HepG2 (cell line): Measurements from ENCODE around the gene HEPN1. TPM values are rescaled to one million over a fixed set of nuclear protein-coding genes. Genes with fewer than 3 reads are reported as not detected.

ENCODE experiments used
- CCDC6 ChIP-seq: sonication (generic); formaldehyde crosslinking; IDR thresholded peaks from 2 replicates; pipeline ENCODE4 v1.8.1; 2022; ENCODE audit warnings: mild to moderate bottlenecking, missing genetic modification reagents, moderate library complexity
- HNF4G ChIP-seq, 2 experiments: sonication (generic) in 1 of 2; formaldehyde crosslinking in 1 of 2; IDR thresholded peaks; 2 replicates each; pipeline versions ENCODE4 v1.4.0 to v1.6.1; 2011 to 2020; ENCODE audit warnings: borderline replicate concordance in 2 of 2, low read depth in 2 of 2, mild to moderate bottlenecking in 2 of 2, low read length in 1 of 2, missing genetic modification reagents in 1 of 2, moderate library complexity in 1 of 2
- HNRNPH1 ChIP-seq: fragments of 200-400 bp; formaldehyde crosslinking; optimal IDR thresholded peaks from 2 replicates; pipeline ENCODE3; 2017; ENCODE audit warnings: mild to moderate bottlenecking, low read depth, low read length
- MED13 ChIP-seq: sonication (generic); formaldehyde crosslinking; IDR thresholded peaks from 2 replicates; pipeline ENCODE4 v1.5.0; 2020; ENCODE audit warnings: missing genetic modification reagents
- TRIM24 ChIP-seq: sonication (generic); formaldehyde crosslinking; IDR thresholded peaks from 2 replicates; pipeline ENCODE4 v1.8.0; 2022; ENCODE audit warnings: mild to moderate bottlenecking, missing genetic modification reagents
- ZNF543 ChIP-seq: sonication (generic); formaldehyde crosslinking; IDR thresholded peaks from 2 replicates; pipeline ENCODE4 v1.4.0; 2020; ENCODE audit warnings: mild to moderate bottlenecking, missing genetic modification reagents
- polyA plus RNA-seq, 8 experiments: library from polyadenylated mRNA; depleted of rRNA in 3 of 8; stranded (reverse) in 7 of 8; unstranded in 1 of 8; fragments of >200 nt; fragmentation: Illumina TruSeq in 4 of 8; extraction: Trizol in 4 of 8; gene quantifications; 2 replicates each; pipeline versions ENCODE4 v1.2.1 to v1.2.3, GENCODE V29; 2011 to 2016; ENCODE audit warnings: low read depth in 4 of 8, missing spikeins in 1 of 8, mixed read lengths in 1 of 8; ENCODE audit not compliant: insufficient read depth in 1 of 8
- total RNA-seq, 5 experiments: library from RNA; depleted of rRNA; stranded (reverse); fragments of >200 nt; fragmentation: Illumina TruSeq; extraction: Trizol; gene quantifications; 2 replicates each; pipeline ENCODE4 v1.2.3, GENCODE V29; 2016; ENCODE audit warnings: low read depth in 1 of 5
- TF ChIP-seq, protein P1 (sequence below): sonication (generic); formaldehyde crosslinking; conservative IDR thresholded peaks from 2 replicates; pipeline ENCODE4 v1.4.0; 2020; ENCODE audit warnings: mild to moderate bottlenecking, missing genetic modification reagents, moderate library complexity
- TF ChIP-seq, protein P2 (sequence below): IDR thresholded peaks from 2 replicates; pipeline ENCODE4 v1.6.1; 2016; ENCODE audit warnings: missing biosample characterization, missing genetic modification reagents, low read depth
- TF ChIP-seq, protein P3 (sequence below): sonication (generic); formaldehyde crosslinking; IDR thresholded peaks from 2 replicates; pipeline ENCODE4 v1.8.1; 2022; ENCODE audit warnings: low read depth, mild to moderate bottlenecking, missing genetic modification reagents
- TF ChIP-seq, protein P4 (sequence below): sonication (generic); formaldehyde crosslinking; IDR thresholded peaks from 2 replicates; pipeline ENCODE4 v1.5.1; 2020; ENCODE audit warnings: missing genetic modification reagents, mild to moderate bottlenecking, borderline replicate concordance
- TF ChIP-seq, protein P5 (sequence below): sonication (generic); formaldehyde crosslinking; IDR thresholded peaks from 2 replicates; pipeline ENCODE4 v1.4.0; 2020; ENCODE audit warnings: missing genetic modification reagents, borderline replicate concordance

HEPN1 gene
- total and polyA plus RNA-seq, 2 of the 13 experiments (the other 11 are each of a cell fraction or from before 2014, with no cell fraction given), result not detected

DNA sequence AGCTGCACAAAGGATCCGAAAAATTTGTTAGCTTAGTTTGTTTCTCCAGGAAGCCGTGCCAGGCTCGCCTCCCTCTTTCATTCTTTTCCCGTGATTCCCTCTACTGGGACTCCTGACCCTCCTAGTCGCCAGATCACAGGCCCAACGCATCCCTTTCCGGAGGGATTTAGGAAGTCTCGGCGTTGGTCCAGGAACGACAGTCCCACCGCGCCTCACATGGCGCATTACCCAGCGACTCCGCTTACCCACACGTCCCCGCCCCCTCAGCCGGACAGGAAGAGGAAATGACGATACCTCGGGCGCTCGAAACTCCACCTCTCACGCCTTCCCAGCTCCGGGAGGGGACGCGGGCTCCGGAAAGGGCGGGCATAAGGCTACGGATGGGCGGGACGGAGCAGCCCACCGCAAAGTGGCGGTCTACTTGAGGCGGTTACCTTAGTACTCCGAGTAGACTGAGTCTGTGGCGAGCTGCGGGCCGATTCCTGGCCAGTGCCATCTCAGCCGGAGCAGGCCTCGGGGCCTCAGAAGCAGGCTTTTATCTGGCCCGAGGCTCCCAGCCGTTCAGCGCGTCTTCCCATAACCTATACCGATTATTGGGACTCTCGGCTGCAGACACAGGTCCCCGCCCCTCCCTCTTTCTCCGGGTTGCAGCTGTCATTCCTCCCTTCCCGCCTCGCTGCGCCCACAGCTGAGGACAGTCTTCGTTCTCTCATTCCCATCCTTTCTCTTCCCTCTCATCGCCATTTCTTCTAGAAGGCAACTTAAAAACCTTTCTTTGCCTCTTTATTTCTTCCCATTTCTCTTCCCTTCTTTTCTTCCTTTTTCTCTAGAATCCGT is 34.9 kb downstream of the HEPN1 start, which contains the start of gene CCDC15 (continued):
- TF ChIP-seq, protein P1, sequence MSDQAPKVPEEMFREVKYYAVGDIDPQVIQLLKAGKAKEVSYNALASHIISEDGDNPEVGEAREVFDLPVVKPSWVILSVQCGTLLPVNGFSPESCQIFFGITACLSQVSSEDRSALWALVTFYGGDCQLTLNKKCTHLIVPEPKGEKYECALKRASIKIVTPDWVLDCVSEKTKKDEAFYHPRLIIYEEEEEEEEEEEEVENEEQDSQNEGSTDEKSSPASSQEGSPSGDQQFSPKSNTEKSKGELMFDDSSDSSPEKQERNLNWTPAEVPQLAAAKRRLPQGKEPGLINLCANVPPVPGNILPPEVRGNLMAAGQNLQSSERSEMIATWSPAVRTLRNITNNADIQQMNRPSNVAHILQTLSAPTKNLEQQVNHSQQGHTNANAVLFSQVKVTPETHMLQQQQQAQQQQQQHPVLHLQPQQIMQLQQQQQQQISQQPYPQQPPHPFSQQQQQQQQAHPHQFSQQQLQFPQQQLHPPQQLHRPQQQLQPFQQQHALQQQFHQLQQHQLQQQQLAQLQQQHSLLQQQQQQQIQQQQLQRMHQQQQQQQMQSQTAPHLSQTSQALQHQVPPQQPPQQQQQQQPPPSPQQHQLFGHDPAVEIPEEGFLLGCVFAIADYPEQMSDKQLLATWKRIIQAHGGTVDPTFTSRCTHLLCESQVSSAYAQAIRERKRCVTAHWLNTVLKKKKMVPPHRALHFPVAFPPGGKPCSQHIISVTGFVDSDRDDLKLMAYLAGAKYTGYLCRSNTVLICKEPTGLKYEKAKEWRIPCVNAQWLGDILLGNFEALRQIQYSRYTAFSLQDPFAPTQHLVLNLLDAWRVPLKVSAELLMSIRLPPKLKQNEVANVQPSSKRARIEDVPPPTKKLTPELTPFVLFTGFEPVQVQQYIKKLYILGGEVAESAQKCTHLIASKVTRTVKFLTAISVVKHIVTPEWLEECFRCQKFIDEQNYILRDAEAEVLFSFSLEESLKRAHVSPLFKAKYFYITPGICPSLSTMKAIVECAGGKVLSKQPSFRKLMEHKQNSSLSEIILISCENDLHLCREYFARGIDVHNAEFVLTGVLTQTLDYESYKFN (CRISPR knock-in tag), result peak; percentile 65
- TF ChIP-seq CCDC6, result peak; percentile 73; the same call in 1 of the 2 replicates
- TF ChIP-seq HNF4G (IDR thresholded peaks at IDR 0.05; ENCODE audit: borderline replicate concordance, low read depth, low read length), result no peak
- 0 out of 2 replicates have a peak, but pooled peaks have one; percentile 22 for TF ChIP-seq HNF4G (CRISPR knock-in tag; IDR thresholded peaks at IDR 0.05; ENCODE audit: borderline replicate concordance, low read depth)
- no peak for TF ChIP-seq TRIM24
- TF ChIP-seq, protein P2, sequence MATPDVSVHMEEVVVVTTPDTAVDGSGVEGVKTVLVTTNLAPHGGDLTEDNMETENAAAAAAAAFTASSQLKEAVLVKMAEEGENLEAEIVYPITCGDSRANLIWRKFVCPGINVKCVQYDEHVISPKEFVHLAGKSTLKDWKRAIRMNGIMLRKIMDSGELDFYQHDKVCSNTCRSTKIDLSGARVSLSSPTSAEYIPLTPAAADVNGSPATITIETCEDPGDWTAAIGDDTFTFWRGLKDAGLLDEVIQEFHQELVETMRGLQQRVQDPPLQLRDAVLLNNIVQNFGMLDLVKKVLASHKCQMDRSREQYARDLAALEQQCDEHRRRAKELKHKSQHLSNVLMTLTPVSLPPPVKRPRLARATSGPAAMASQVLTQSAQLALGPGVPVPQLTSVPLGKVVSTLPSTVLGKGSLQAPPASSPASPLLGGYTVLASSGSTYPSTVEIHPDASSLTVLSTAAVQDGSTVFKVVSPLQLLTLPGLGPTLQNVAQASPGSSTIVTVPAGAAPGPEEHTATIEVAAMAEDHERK, result peak; percentile 49; the same call in 1 of the 2 replicates
- peak; percentile 64 for TF ChIP-seq HNRNPH1
- 0 out of 2 replicates have a peak, but pooled peaks have one; percentile 43 for TF ChIP-seq MED13 (CRISPR knock-in tag)
- TF ChIP-seq, protein P3, sequence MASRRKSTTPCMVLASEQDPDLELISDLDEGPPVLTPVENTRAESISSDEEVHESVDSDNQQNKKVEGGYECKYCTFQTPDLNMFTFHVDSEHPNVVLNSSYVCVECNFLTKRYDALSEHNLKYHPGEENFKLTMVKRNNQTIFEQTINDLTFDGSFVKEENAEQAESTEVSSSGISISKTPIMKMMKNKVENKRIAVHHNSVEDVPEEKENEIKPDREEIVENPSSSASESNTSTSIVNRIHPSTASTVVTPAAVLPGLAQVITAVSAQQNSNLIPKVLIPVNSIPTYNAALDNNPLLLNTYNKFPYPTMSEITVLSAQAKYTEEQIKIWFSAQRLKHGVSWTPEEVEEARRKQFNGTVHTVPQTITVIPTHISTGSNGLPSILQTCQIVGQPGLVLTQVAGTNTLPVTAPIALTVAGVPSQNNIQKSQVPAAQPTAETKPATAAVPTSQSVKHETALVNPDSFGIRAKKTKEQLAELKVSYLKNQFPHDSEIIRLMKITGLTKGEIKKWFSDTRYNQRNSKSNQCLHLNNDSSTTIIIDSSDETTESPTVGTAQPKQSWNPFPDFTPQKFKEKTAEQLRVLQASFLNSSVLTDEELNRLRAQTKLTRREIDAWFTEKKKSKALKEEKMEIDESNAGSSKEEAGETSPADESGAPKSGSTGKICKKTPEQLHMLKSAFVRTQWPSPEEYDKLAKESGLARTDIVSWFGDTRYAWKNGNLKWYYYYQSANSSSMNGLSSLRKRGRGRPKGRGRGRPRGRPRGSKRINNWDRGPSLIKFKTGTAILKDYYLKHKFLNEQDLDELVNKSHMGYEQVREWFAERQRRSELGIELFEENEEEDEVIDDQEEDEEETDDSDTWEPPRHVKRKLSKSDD (CRISPR knock-in tag), result peak; percentile 80; the same call in 1 of the 2 replicates
- TF ChIP-seq ZNF543 (CRISPR knock-in tag), result peak; percentile 65; the same call in 1 of the 2 replicates
- TF ChIP-seq, protein P4, sequence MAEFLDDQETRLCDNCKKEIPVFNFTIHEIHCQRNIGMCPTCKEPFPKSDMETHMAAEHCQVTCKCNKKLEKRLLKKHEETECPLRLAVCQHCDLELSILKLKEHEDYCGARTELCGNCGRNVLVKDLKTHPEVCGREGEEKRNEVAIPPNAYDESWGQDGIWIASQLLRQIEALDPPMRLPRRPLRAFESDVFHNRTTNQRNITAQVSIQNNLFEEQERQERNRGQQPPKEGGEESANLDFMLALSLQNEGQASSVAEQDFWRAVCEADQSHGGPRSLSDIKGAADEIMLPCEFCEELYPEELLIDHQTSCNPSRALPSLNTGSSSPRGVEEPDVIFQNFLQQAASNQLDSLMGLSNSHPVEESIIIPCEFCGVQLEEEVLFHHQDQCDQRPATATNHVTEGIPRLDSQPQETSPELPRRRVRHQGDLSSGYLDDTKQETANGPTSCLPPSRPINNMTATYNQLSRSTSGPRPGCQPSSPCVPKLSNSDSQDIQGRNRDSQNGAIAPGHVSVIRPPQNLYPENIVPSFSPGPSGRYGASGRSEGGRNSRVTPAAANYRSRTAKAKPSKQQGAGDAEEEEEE (CRISPR knock-in tag), result no peak
- TF ChIP-seq, protein P5, sequence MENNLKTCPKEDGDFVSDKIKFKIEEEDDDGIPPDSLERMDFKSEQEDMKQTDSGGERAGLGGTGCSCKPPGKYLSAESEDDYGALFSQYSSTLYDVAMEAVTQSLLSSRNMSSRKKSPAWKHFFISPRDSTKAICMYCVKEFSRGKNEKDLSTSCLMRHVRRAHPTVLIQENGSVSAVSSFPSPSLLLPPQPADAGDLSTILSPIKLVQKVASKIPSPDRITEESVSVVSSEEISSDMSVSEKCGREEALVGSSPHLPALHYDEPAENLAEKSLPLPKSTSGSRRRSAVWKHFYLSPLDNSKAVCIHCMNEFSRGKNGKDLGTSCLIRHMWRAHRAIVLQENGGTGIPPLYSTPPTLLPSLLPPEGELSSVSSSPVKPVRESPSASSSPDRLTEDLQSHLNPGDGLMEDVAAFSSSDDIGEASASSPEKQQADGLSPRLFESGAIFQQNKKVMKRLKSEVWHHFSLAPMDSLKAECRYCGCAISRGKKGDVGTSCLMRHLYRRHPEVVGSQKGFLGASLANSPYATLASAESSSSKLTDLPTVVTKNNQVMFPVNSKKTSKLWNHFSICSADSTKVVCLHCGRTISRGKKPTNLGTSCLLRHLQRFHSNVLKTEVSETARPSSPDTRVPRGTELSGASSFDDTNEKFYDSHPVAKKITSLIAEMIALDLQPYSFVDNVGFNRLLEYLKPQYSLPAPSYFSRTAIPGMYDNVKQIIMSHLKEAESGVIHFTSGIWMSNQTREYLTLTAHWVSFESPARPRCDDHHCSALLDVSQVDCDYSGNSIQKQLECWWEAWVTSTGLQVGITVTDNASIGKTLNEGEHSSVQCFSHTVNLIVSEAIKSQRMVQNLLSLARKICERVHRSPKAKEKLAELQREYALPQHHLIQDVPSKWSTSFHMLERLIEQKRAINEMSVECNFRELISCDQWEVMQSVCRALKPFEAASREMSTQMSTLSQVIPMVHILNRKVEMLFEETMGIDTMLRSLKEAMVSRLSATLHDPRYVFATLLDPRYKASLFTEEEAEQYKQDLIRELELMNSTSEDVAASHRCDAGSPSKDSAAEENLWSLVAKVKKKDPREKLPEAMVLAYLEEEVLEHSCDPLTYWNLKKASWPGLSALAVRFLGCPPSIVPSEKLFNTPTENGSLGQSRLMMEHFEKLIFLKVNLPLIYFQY (CRISPR knock-in tag), result no peak
